IPS-18c (cell line): Measurements from ENCODE around the gene TBCD.

Experiments used
- H3K4me3 ChIP-seq: 2 replicates; pipeline ENCODE4 v1.7.0; 2013; ENCODE audit warnings: low read depth, mild to moderate bottlenecking, low read length, moderate library complexity; ENCODE audit not compliant: insufficient read depth
- H3K9me3 ChIP-seq: one replicate; pipeline ENCODE4 v1.6.1; 2013; ENCODE audit warnings: mild to moderate bottlenecking, low read length, moderate library complexity; ENCODE audit not compliant: control insufficient read depth, insufficient read depth

Gene TBCD

DNA sequence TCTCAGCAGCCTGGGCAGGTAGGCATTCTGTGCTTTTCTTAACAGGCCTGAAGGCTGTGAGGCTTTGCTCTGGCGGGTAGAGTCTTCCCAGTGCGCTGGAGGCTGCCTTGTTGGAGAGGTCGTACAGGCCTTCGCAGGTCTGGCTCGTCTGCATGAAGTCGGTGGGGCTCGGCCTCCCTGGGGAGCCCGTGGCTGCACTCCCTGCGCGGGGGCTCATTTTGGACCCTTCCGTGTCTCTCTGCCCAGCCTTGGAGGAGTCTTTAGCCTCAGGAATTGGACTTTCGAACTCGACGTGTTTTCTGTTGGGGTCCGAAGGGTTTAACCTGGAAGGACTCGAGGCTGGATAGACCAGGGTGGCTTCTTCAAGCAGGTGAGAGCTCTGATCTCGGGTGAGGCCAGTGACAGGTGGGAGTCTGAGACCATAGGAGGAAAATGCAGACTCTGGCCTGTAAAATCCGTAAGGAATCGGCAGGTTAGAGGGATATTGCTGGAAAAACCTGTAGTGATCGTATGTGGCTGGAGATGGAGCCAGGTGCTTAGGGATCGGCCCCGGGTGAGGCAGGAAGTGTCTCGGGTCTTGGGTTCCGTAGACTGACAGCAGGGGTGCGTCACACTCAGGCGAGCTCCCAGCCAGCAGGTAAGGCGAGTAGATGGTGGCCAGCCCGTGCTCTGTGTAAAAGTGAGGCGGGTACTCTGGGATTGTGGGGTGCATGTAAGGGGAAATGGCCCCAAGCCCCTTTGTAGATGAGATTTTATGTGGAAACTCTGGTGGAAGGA lies 79.4 kb downstream of the TBCD start:
- no peak overlapping the region for H3K4me3 ChIP-seq
- no peaks in the 10 kb centered on the region for H3K9me3 ChIP-seq

DNA sequence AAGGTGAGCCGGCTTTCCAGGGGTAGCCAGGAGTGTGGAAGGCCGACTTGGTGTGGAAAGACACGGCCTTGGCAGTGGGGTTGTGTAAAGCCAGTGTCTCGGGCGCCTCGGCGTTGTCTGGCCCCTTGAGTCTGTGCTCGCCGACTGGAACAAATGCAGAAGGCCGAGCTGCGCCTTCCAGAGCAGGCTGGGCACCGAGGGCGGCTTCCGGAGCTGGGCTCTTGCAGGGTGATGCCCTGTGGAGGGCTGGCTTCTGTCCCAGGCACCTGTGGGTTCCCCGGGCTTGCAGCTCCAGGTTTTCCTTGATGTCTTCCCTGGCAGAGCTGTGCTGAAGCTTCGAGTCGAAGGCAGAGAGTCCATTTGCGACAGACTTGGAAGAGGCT lies 79.9 kb downstream of the TBCD start:
- Histone ChIP-seq H3K9me3 (no peaks in the 10 kb centered on the region), H3K4me3 (no peak overlapping the region)

DNA sequence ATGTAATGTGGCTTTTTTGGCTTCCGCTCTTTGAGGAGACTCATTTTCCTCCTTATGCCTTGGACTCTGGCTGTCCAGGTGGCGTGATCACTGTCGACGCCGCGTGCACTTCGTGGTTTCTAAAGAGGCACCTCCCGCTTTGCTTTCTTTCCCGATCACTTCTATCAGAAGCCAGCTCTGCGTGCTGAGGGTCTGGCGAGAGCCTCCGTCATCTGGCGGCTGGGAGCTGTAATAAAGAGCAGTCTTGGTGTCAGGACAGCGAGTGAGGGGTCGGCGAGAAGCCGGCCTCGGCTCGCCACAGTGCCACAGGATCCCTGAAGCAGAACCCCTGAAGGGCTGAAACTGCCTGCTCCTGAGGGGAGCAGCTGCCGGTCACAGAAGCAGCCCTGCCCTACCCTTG lies 80.5 kb downstream of the TBCD start:
- Histone ChIP-seq H3K4me3 (no peak overlapping the region), H3K9me3 (no peaks in the 10 kb centered on the region)

DNA sequence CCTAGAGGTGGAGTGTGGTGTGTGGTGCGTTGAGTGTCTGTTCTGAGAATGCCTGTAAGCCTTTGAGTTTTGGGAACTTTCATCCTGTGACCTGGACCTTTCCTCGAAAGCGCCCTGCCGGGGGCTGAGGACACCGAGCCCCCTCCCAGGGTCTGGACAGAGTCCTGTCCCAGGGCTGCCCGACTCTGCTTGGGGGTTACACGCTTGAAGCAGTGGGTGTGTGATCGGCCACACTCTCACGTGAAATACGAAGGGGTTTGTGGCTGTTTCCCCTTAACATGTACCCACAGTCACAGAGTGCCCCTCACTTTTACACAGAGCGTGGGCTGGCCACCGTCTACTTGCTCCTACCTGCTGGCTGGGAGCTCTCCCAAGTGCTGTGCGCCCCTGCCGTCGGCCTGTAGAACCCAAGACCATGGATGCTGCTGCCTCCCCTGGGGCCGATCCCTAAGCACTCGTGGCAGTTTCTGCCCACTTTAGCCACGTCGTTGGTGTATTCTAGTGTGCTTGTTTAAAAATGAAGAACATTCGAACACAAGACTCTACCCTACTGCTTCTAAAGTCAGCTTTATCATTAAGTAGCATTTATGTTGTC lies 81.1 kb downstream of the TBCD start:
- H3K9me3 ChIP-seq = no peaks in the 10 kb centered on the region
- H3K4me3 ChIP-seq = no peak overlapping the region

DNA sequence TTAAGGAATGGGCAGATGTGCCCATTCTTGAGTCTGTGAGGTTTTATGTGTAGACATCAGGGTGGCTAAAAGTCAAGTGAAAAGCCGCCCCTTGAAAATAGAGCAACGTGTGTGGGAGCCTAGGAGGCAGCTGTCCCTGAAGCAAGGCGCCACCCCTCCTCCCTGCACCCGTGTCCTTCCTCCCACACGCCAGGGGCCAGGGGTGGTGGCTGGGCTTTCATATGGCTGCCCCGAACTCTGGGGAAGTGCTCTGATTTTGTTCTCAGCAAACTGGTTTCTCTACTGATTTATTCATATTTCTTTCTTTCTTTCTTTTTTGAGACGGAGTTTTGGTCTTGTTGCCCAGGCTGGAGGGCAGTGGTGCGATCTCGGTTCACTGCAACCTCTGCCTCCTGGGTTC lies 83.3 kb downstream of the TBCD start:
- Histone ChIP-seq H3K4me3 (no peak overlapping the region), H3K9me3 (no peaks in the 10 kb centered on the region)

DNA sequence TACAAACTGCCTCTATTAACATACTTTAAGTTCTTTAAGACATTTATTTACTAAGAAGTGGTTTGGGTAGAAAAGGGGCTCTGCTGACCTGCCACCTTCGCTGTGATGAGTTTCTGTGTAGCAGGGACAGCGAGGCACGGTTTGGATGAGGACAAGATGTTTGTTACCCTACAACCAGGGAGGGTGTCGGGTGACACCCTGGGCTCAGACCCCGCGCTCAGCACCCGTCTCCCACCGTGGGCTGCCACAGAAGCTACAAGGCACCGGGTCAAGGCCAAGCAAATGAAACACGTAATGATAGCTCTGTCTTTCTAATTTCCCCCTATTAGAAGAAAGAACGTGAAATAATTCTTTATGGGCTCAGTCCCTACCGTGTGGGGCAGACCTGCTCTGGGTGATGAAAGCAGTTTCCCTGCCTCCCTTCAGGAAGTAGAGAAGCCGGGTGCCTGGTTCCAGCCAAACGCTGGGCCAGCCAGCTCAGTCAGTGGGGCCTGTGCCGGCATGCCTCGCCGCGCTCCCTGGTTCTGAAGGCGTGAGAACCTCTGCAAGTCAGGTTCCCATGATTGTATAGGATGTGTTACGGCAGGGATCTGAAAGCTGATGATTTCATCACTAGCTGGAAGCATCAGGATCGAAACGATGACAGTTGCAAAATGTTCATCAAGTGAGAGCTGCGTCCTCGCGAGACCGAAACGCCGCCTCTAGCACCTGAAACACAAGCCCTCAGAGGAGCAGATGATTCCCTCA lies 84.1 kb downstream of the TBCD start:
- no peaks in the 10 kb centered on the region for H3K9me3 ChIP-seq
- no peak overlapping the region for H3K4me3 ChIP-seq

DNA sequence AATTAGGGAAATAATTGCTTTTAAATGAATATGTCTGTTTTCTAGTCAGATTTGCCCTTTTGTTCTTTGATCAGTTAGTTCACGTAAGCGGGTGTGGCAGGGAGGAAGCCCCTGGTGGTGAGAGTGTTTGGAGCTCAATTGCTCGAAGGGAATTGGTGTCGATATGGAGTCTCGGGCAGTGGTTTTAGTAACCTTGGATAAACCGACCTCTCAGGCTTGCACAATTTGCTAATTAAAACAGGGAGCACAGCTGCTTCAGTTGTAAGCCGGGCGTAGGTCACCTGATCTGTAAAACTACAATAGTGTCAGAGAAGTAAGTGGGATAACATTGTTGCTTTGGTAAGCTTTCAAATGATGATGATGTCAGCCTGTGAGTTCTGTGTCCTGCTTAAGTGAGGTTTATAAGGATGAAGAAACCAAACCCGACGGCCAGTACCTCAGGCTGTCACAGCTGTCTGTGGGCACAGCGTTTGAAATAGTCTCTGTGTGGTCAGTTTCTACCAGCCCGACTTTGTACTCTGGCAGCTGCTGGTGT lies 85.0 kb downstream of the TBCD start:
- Histone ChIP-seq H3K4me3 (no peak overlapping the region), H3K9me3 (no peaks in the 10 kb centered on the region)

DNA sequence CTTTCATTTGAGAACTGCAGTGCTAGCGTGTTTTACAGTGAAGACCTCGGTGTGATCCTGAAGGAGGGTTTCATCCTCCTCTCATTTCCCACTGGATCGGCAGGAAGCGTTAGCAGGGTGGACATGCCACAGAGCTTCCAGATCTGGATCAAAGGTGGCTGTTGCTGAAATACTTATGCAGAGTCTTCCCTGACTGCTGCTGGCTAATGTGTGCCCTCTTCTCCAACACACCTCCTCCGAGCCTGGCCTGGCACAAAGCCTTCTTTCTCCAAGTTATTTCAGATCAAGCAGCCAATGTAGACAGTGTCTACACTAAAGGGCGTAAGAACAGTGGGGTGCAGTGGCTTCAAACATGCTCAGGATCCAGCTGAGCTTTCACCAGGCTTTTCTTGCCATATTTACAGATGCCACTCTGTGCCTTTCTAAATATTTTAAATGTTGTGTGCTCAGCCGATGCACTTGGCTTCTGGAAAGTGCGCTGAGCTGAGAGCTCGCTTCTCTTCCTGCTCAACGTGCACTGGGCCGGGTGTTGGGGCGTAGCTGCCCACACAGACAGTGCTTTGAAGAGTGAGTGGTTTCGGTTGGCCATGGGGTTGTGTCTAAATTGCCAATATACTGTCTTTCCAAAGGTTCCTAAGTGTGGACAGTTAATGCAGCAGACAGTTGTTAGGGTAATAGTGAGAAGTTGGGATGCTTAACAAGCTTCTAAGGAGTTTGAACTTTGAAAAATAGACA lies 85.9 kb downstream of the TBCD start:
- Histone ChIP-seq H3K9me3 (no peaks in the 10 kb centered on the region), H3K4me3 (no peak overlapping the region)

DNA sequence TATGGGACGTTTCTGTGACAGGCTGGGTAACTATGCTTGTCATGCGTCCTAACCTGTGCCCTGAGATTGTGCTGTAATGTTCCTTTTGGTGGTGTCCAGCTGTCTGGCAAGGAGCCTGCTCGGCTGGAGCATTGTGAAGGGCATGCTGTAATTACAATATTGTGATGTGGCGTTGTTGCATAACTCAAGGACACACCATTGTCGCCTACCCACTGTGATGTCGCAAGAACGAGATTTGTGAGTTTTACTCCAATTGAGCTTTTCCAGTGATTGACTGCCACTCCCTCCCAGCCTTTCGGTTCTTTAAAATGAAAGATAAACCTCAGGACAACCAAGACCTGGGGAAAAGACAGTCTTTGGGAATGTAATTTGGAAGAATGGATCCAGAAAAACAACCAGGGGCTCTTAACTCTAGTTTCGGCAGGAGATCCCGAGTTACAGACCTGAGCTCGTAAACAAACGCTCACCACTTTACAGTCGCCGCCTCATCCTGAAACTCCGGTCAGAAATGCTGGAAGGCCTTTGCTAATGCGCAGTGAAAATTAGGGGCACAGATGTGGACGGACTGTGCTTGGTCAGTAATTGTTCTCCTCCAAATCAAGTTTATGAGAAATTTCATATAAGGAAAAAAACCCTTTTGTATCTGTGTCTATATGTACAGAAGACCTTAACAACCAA lies 86.7 kb downstream of the TBCD start:
- Histone ChIP-seq H3K4me3 (no peak overlapping the region), H3K9me3 (no peaks in the 10 kb centered on the region)

DNA sequence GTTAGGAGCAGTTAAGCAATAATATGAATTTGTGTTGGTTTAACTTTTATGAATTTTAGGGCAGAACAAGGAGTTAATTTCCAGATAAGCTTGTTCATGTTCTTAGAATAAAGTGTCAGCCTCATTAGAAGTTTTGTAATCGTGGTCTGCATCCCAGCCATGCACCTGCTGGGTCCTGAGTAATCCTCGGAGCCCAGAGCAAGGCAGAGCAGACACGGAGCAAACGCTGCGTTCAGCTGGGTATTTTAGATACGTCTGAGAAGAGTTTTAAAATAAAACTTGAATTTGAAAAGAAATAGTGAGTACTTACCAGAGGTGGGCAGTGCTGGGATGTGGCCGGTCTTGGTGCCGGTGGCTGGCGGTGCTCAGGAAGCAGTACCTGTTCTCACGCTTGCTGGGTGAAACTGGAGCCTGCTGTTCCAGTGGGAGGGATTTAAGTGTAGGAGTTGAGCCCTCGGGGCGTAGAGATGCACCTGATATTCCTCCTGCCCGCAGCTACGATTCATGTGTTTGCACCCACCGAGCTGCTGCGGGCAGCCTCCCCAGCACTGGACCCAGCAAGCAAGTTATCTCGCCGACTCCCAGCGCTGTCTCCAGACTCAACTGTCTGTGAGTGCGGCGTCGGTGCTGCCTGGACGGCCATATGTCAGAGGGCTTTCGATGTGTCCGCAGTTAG lies 87.9 kb downstream of the TBCD start, which contains the start of gene ZNF750:
TSS of gene ZNF750 (minus strand) at position 406 of the 676 bp plus-strand sequence. CDS start 7,568 bp downstream, outside the sequence.
- H3K4me3 ChIP-seq = no peak within 1 kb of the TSS; the same call in 1 of the 2 replicates
- no peaks in the 10 kb centered on the region for H3K9me3 ChIP-seq

DNA sequence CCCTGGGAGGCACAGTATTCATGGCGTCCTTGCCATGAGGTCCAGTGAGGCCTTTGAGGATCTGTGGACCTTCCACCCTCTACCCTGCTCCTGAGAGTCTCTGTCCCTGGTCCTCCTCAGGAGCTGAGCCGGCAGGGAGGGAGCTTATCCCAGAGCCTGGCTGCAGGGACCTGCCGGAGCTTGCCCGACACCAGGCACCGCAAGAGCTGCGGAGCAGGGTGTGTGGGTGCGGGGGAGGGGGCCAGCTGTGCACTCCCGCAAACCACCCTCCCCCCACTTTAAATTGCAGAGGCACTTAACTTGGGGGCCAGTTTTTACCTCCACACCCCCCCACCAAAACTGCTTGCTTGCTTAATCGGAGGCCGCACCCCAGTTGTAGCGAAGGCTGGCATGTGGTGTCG lies 88.6 kb downstream of the TBCD start:
- H3K9me3 ChIP-seq = no peaks in the 10 kb centered on the region
- H3K4me3 ChIP-seq = no peak overlapping the region

DNA sequence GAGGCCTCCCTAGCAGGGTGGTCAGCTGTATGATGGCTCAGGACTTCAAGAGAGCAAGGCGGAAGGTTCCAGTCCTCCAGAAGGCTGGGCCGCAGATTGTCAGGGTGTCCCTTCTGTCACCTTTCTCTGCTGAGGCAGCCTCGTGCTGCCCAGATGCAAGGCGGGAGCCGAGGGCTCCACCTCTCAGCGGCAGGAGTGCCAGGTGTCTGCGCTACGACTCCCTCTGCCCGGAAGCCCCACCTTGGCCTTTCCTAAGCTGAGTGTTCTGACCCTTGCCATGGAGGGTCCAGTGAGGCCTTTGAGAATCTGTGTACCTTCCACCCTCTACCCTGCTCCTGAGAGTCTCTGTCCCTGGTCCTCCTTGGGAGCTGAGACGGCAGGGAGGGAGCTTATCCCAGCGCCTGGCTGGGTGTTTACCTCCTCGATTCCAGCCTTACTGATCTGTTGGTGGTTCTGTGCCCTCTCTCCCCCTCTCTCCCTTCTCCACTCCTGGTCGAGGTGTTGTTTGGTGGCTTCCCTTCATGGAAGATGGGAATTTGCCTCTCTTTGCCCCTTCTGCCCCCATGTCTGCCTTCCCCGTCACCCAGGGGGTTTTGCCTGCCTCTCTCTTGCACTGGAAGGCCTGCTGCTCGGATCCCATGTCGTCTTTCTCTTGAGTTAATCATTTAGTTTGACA lies 90.2 kb downstream of the TBCD start:
- no peak overlapping the region for H3K4me3 ChIP-seq

DNA sequence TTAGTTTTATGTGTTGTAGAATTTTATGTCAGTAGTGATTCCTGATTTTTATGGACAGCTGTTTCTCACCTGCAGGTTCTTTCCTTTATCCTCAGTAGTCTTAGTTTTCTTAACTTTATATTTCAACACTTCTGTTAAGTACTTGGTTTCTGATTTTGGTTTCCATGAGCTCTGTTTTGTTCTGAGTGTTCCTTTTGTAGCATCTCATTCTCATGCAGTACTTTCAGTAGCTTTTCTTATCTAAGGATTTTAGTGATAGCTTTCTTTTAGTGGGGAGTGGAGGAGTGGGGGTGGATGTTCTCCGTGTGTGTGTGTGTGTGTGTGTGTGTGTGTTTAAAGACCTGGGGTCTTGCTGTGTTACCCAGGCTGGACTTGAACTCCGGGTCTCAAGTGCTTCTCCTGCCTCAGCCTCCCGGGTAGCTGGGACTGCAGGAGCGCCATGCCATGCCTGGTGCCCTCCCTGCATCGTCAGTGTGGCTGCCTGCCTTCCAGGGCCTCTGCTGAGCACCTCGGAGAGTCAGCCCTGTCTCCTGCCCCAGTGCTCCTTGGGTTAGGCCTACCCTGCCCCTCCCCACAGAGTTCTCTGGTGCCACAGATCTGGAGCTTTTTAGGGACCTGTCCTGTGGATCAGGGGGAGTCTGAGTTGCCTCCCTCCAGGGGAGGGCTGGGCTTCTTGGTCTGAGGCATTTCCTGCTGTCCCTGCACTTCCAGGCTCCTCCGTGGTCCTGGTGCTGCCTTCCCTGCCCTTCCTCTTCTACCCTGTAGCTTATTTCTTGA lies 92.2 kb downstream of the TBCD start:
- H3K9me3 ChIP-seq = peaks cover under 1% of the 10 kb centered on the region
- no peak overlapping the region for H3K4me3 ChIP-seq

More for the DNA sequence above, 90.2 kb downstream of the TBCD start:
- H3K9me3 ChIP-seq = no peaks in the 10 kb centered on the region

DNA sequence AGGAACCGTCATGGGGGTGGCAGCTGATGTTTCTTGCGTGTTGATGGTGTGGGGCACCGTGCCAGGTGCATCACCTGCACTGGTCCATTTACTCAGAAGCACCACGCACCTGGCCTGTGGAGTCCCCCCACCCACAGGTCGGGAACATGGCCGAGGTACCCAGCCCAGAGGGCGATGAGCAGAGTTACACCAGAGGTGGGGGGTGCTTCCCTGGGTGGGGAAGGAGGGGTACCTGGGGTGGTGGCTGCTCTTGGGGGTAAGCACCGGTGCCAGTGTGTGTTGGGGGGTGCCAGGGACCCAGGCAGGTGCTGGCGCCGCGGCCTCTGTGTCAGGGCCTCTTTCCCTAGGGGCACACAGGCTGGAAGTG lies 92.9 kb downstream of the TBCD start:
- H3K9me3 ChIP-seq = peaks cover 2% of the 10 kb centered on the region
- H3K4me3 ChIP-seq = no peak overlapping the region

DNA sequence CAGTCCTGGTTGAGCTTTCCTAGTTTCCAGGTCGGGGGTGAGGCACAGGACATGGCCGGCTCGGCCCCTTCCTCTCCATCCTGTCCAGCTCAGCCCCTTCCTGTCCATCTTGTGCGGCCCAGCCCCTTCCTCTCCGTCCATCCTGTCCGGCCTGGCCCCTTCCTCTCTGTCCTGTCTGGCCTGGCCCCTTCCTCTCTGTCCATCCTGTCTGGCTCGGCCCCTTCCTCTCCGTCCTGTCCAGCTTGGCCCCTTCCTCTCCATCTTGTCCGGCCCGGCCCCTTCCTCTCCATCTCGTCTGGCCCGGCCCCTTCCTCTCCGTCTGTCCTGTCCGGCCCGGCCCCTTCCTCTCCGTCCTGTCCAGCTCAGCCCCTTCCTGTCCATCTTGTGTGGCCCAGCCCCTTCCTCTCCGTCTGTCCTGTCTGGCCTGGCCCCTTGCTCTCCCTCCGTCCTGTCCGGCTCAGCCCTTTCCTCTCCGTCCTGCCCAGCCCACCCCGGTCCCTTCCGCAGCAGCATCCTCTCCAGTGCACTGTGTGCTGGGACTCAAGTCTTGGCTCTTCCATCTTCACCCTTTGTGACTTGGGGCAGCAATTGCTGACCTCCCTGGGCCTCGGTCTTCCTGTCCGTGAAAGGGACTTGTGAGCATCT lies 93.4 kb downstream of the TBCD start:
- Histone ChIP-seq H3K4me3 (no peak overlapping the region), H3K9me3 (peaks cover 2% of the 10 kb centered on the region)
